HG03039 (cell line): ENCODE measurements around the gene EYA4.

Experiments
- ATAC-seq: cut with Tn5 transposase; IDR thresholded peaks from one replicate; pipeline ENCODE4 v1.9.1; 2021; ENCODE audit warnings: mild to moderate bottlenecking, moderate library complexity; ENCODE audit not compliant: unreplicated experiment

The EYA4 gene

GRCh38 chr6:133242637-133243585 lies 1.8 kb downstream of the EYA4 start:
- no peak for ATAC-seq

- ATAC-seq, result no peak
These were observed 2.7 kb downstream of the EYA4 start for GRCh38 chr6:133243723-133244305.

- ATAC-seq, result no peak
These were observed 3.4 kb downstream of the EYA4 start for GRCh38 chr6:133244519-133244918.

GRCh38 chr6:133245007-133245406 lies 3.9 kb downstream of the EYA4 start:
- no peak for ATAC-seq

GRCh38 chr6:133245422-133245903 lies 4.3 kb downstream of the EYA4 start:
- no peak for ATAC-seq

- no peak for ATAC-seq
These were observed 6.4 kb downstream of the EYA4 start for GRCh38 chr6:133247581-133247980.

GRCh38 chr6:133248241-133249001 lies 7.3 kb downstream of the EYA4 start:
- no peak for ATAC-seq

- no peak for ATAC-seq
These were observed 10.5 kb downstream of the EYA4 start for GRCh38 chr6:133251688-133252087.

GRCh38 chr6:133254552-133255228 lies 13.5 kb downstream of the EYA4 start:
- no peak for ATAC-seq

GRCh38 chr6:133257545-133258105 lies 16.5 kb downstream of the EYA4 start:
- no peak for ATAC-seq

- ATAC-seq, result no peak
These were observed 18.4 kb downstream of the EYA4 start for GRCh38 chr6:133259561-133259960.

GRCh38 chr6:133262804-133263203 lies 21.6 kb downstream of the EYA4 start:
- no peak for ATAC-seq

- no peak for ATAC-seq
These were observed 23.9 kb downstream of the EYA4 start for GRCh38 chr6:133265066-133265465.

GRCh38 chr6:133266186-133266585 lies 25.0 kb downstream of the EYA4 start:
- ATAC-seq, result no peak

GRCh38 chr6:133268621-133269020 lies 27.5 kb downstream of the EYA4 start:
- no peak for ATAC-seq

GRCh38 chr6:133274813-133275212 lies 33.7 kb downstream of the EYA4 start:
- no peak for ATAC-seq

- ATAC-seq, result no peak
These were observed 34.1 kb downstream of the EYA4 start for GRCh38 chr6:133275213-133275612.

- ATAC-seq, result no peak
These were observed 36.2 kb downstream of the EYA4 start for GRCh38 chr6:133277228-133277899.

- no peak for ATAC-seq
These were observed 36.9 kb downstream of the EYA4 start for GRCh38 chr6:133277900-133278545.
